Measurements from ENCODE around the gene NEK6. TPM values are rescaled to one million over a fixed set of nuclear protein-coding genes. Genes with fewer than 3 reads are reported as not detected.

The NEK6 gene
- total RNA-seq = 137 TPM
- long read RNA-seq, transcript NEK6-201 (10 exons, 3,447 nt) = major isoform, 91 of 216 reads
- long read RNA-seq, transcript NEK6-215 (10 exons, 2,580 nt) = minor isoform, 7 of 216 reads
- long read RNA-seq, transcript NEK6-214 (10 exons, 2,573 nt) = minor isoform, 19 of 216 reads
- long read RNA-seq, partial matches to known transcripts = 14 of 216 reads
- long read RNA-seq, other reads (novel, unspliced or antisense) = 85 of 216 reads

DNA sequence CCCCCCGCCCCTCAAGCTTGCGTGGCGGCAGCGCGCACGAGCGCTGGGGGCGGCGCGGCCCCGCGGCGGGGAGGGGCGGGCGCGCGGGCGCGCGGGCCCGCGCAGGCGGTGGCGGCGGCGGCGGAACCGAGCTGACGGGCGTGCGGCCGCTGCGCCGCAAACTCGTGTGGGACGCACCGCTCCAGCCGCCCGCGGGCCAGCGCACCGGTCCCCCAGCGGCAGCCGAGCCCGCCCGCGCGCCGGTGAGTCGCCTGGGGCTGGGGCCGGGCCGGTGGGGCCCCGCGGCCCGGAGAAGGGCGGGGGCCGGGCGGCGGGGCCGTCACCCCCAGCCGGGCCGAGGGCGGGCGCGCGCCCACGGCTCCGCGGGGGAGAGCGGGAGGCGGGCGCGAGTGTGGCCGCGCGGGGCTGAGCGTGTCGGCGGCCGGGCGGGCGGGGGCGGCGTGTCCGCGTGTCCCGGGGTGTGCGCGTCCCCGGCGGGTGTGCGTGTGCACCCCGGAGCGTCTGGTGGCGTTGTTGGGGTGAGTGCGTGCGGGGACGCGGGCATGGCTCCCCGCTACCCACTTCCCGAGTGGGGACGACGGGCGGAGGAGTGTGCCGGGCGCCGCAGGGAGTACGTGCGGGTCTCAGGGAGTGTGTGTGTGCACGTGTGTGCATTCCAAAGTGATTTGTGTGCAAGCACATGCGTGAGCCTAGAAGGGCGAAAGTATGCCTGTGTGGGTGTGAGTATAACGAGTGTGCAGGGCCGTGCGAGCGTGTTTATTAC, at the start of gene NEK6:
NEK6 (plus strand) TSS at position 106 of the 763 bp plus-strand sequence. CDS start 44,016 bp downstream, outside the sequence.
- no peaks in the 10 kb centered on the region for H3K27me3 ChIP-seq
- H3K27ac ChIP-seq = peak within 1 kb of the TSS; percentile 94
- DNase-seq = peak; percentile 85
- ATAC-seq = peak; percentile 67
- H3K4me1 ChIP-seq = peaks cover 39% of the 10 kb centered on the region
- H3K36me3 ChIP-seq = no peaks in the 10 kb centered on the region
- intact Hi-C loops (cut with DNase I) = no loop called here
- H3K4me3 ChIP-seq = peak within 1 kb of the TSS; percentile 90
- no peaks in the 10 kb centered on the region for H3K9me3 ChIP-seq
- TF ChIP-seq, protein P1, sequence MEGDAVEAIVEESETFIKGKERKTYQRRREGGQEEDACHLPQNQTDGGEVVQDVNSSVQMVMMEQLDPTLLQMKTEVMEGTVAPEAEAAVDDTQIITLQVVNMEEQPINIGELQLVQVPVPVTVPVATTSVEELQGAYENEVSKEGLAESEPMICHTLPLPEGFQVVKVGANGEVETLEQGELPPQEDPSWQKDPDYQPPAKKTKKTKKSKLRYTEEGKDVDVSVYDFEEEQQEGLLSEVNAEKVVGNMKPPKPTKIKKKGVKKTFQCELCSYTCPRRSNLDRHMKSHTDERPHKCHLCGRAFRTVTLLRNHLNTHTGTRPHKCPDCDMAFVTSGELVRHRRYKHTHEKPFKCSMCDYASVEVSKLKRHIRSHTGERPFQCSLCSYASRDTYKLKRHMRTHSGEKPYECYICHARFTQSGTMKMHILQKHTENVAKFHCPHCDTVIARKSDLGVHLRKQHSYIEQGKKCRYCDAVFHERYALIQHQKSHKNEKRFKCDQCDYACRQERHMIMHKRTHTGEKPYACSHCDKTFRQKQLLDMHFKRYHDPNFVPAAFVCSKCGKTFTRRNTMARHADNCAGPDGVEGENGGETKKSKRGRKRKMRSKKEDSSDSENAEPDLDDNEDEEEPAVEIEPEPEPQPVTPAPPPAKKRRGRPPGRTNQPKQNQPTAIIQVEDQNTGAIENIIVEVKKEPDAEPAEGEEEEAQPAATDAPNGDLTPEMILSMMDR (IDR thresholded peaks at IDR 0.05) = no peak

DNA sequence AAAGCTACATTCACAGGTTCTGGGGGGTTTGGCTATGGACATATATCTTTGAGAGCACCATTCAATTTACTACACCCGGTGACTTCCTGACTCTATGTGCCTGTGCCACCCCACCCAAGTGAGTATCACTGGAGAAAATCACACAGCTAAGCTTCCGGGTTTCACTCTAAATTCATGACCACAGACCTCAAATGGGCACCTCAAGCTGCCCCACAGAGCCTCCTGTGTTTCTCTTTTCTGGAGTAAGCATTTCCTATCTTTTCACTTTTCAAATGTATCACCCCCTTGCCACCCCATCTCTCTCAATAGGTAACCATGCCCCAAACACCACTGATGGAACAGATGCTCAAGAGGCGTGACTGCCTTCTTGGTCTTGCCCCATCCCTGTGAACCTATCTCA, 49.2 kb upstream of the NEK6 start:
- intact Hi-C loops (cut with DNase I) = no loop called here
- Histone ChIP-seq H3K4me3 (no peak overlapping the region), H3K27me3 (no peaks in the 10 kb centered on the region), H3K4me1 (peaks cover 4% of the 10 kb centered on the region), H3K9me3 (no peaks in the 10 kb centered on the region), H3K27ac (no peak overlapping the region), H3K36me3 (no peaks in the 10 kb centered on the region)
- ATAC-seq (no peak), DNase-seq (peak; percentile 1)
- TF ChIP-seq, protein P1 (IDR thresholded peaks at IDR 0.05) = no peak

DNA sequence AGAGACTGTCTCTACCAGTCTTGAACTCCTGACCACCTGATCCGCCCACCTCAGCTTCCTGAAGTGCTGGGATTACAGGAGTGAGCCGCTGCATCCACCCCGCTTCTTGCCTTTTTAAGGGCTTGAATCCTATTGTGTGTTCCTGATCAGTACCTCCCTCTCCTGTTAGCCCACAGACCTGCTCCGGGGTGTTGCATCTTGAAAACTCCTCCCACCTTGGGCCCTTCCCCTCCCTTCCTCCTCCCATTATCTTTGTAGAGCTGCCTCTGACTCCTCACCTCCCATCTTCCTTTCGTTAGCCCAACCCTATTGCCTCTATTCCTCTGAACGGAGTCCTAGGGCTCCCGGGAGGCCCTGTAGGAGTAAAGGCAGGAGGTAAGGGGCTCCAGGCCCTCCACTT, 48.5 kb upstream of the NEK6 start:
- H3K4me1 ChIP-seq = peaks cover 11% of the 10 kb centered on the region
- no peaks in the 10 kb centered on the region for H3K27me3 ChIP-seq
- no peak overlapping the region for H3K27ac ChIP-seq
- H3K4me3 ChIP-seq = no peak overlapping the region
- ATAC-seq (no peak), DNase-seq (peak; percentile 25)
- TF ChIP-seq, protein P1 (IDR thresholded peaks at IDR 0.05) = no peak
- intact Hi-C loops (cut with DNase I) = no loop called here
- H3K9me3 ChIP-seq = no peaks in the 10 kb centered on the region
- no peaks in the 10 kb centered on the region for H3K36me3 ChIP-seq

DNA sequence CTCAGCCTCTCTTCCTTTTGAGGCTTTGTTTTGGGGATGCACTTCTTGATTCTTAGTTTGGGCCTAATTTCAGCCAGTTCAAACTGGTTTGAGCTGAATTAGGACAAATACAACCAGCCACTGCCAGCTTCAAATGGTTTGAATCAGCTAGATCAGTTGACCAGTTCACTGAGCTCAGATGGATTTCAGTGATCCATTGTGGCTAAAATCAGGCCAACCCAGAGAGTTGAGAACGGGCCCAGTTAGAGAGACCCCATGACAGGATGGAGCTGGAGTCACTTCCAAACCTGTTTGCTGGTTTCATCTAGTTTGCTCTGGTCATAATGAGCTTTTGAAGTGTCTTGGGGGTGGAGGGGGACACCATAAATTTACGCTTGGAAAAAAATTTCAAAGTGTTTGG, 48.0 kb upstream of the NEK6 start:
- no peaks in the 10 kb centered on the region for H3K27me3 ChIP-seq
- no peak overlapping the region for H3K27ac ChIP-seq
- no peaks in the 10 kb centered on the region for H3K36me3 ChIP-seq
- intact Hi-C loops (cut with DNase I) = no loop called here
- ATAC-seq = no peak
- H3K4me1 ChIP-seq = peaks cover 11% of the 10 kb centered on the region
- H3K4me3 ChIP-seq = no peak overlapping the region
- no peaks in the 10 kb centered on the region for H3K9me3 ChIP-seq
- TF ChIP-seq, protein P1 (IDR thresholded peaks at IDR 0.05) = no peak
- no peak for DNase-seq

DNA sequence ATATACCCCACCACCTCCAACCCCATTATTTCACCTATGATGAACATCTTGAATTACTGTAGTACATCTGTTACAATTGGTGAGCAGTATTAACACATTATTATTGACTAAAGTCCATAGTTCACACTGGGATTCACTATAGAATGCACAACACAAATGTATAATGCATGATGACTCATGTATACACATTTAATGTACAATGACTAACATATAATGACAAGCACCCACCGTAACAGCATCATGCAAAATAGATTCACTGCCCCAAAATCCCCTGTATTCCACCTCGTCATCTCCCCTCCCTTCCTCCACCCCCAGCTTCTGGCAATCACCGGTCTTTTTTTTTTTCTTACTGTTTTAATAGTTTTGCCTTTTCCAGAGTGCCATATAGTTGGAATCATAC, 47.1 kb upstream of the NEK6 start:
- H3K9me3 ChIP-seq = no peaks in the 10 kb centered on the region
- DNase-seq = no peak
- H3K27me3 ChIP-seq = no peaks in the 10 kb centered on the region
- no peak overlapping the region for H3K27ac ChIP-seq
- TF ChIP-seq, protein P1 (IDR thresholded peaks at IDR 0.05) = no peak
- intact Hi-C loops (cut with DNase I) = no loop called here
- ATAC-seq = no peak
- H3K4me3 ChIP-seq = no peak overlapping the region
- no peaks in the 10 kb centered on the region for H3K36me3 ChIP-seq
- H3K4me1 ChIP-seq = peaks cover 14% of the 10 kb centered on the region
